Uterus (tissue), 2 donors: ENCODE results near the gene NT5DC2.

Source experiments
- CTCF ChIP-seq, 4 experiments: fragments of 200-600 bp in 2 of 4; fragments of 450-650 bp in 2 of 4; sonication (generic) in 2 of 4; IDR thresholded peaks; one replicate each; pipeline ENCODE4 v1.5.1; 2016 to 2019; ENCODE audit warnings: antibody characterized with exemption in 4 of 4, mild to moderate bottlenecking in 2 of 4, moderate library complexity in 1 of 4
- POLR2A ChIP-seq, 2 donors: fragments of 450-650 bp; IDR thresholded peaks; one replicate each; pipeline ENCODE4 v1.6.1; 2016; ENCODE audit warnings: antibody characterized with exemption in 2 of 2, mild to moderate bottlenecking in 1 of 2, moderate library complexity in 1 of 2

- TF ChIP-seq POLR2A (IDR thresholded peaks at IDR 0.05) (no peak), CTCF (IDR thresholded peaks at IDR 0.05) (no peak)
These were observed 21.6 kb downstream of the NT5DC2 start for GRCh38 chr3:52512105-52512504.
